HEK293 (cell line): Measurements from ENCODE around the gene FAM234A.

Experiments
- EGR2 ChIP-seq: fragments of 450-650 bp; formaldehyde crosslinking; IDR thresholded peaks from 2 replicates; pipeline ENCODE4 v1.5.1; 2016; ENCODE audit warnings: low read depth, missing biosample characterization, missing genetic modification characterization
- GLIS2 ChIP-seq: fragments of 450-650 bp; formaldehyde crosslinking; IDR thresholded peaks from 2 replicates; pipeline ENCODE4 v1.5.1; 2016; ENCODE audit warnings: missing biosample characterization, missing genetic modification characterization
- HIC1 ChIP-seq: fragments of 450-650 bp; formaldehyde crosslinking; IDR thresholded peaks from 2 replicates; pipeline ENCODE4 v1.5.1; 2016; ENCODE audit warnings: missing biosample characterization, missing genetic modification characterization
- PBX3 ChIP-seq: sonication (generic); formaldehyde crosslinking; IDR thresholded peaks from 2 replicates; pipeline ENCODE4 v1.8.1; 2022; ENCODE audit warnings: mild to moderate bottlenecking, moderate library complexity, missing genetic modification reagents
- SP7 ChIP-seq: fragments of 450-650 bp; formaldehyde crosslinking; IDR thresholded peaks from 2 replicates; pipeline ENCODE4 v1.5.1; 2016; ENCODE audit warnings: missing biosample characterization, missing genetic modification characterization
- ZBTB7A ChIP-seq: fragments of 450-650 bp; formaldehyde crosslinking; IDR thresholded peaks from 2 replicates; pipeline ENCODE4 v1.5.1; 2016; ENCODE audit warnings: low read depth, missing biosample characterization, missing genetic modification characterization
- ZFHX2 ChIP-seq: fragments of 450-650 bp; formaldehyde crosslinking; conservative IDR thresholded peaks from 2 replicates; pipeline ENCODE4 v1.5.1; 2016; ENCODE audit warnings: missing biosample characterization, missing genetic modification characterization
- ZNF132 ChIP-seq: fragments of 450-650 bp; formaldehyde crosslinking; IDR thresholded peaks from 2 replicates; pipeline ENCODE4 v1.5.1; 2017; ENCODE audit warnings: missing biosample characterization, missing genetic modification characterization, borderline replicate concordance
- ZNF2 ChIP-seq: fragments of 450-650 bp; formaldehyde crosslinking; IDR thresholded peaks from 2 replicates; pipeline ENCODE4 v1.5.1; 2016; ENCODE audit warnings: missing biosample characterization, missing genetic modification characterization
- ZNF211 ChIP-seq: fragments of 450-650 bp; formaldehyde crosslinking; IDR thresholded peaks from 2 replicates; pipeline ENCODE4 v1.5.1; 2016; ENCODE audit warnings: low read depth, missing biosample characterization, missing genetic modification characterization
- ZNF23 ChIP-seq: fragments of 450-650 bp; formaldehyde crosslinking; IDR thresholded peaks from 2 replicates; pipeline ENCODE4 v1.5.1; 2016; ENCODE audit warnings: missing biosample characterization, missing genetic modification characterization, borderline replicate concordance
- ZNF24 ChIP-seq: fragments of 450-650 bp; formaldehyde crosslinking; IDR thresholded peaks from 2 replicates; pipeline ENCODE4 v1.5.1; 2016; ENCODE audit warnings: missing biosample characterization, missing genetic modification characterization
- ZNF37A ChIP-seq: fragments of 450-650 bp; IDR thresholded peaks from 2 replicates; pipeline ENCODE4 v1.5.1; 2018; ENCODE audit warnings: missing biosample characterization, missing genetic modification characterization
- ZNF391 ChIP-seq: fragments of 450-650 bp; formaldehyde crosslinking; IDR thresholded peaks from 2 replicates; pipeline ENCODE4 v1.5.1; 2016; ENCODE audit warnings: low read depth, missing biosample characterization, missing genetic modification characterization, borderline replicate concordance
- ZNF544 ChIP-seq: fragments of 450-650 bp; formaldehyde crosslinking; IDR thresholded peaks from 2 replicates; pipeline ENCODE4 v1.5.0; 2017; ENCODE audit warnings: missing biosample characterization, missing genetic modification characterization
- ZNF610 ChIP-seq: fragments of 450-650 bp; formaldehyde crosslinking; IDR thresholded peaks from 2 replicates; pipeline ENCODE4 v1.5.1; 2016; ENCODE audit warnings: missing biosample characterization, missing genetic modification characterization, borderline replicate concordance
- ZNF664 ChIP-seq: fragments of 450-650 bp; formaldehyde crosslinking; IDR thresholded peaks from 2 replicates; pipeline ENCODE4 v1.5.1; 2016; ENCODE audit warnings: missing biosample characterization, missing genetic modification characterization
- ZNF670 ChIP-seq: fragments of 450-650 bp; formaldehyde crosslinking; IDR thresholded peaks from 2 replicates; pipeline ENCODE4 v1.5.1; 2016; ENCODE audit warnings: missing biosample characterization, missing genetic modification characterization, low read depth
- ZNF777 ChIP-seq: fragments of 450-650 bp; formaldehyde crosslinking; IDR thresholded peaks from 2 replicates; pipeline ENCODE4 v1.5.1; 2017; ENCODE audit warnings: missing biosample characterization, missing genetic modification characterization, borderline replicate concordance
- TF ChIP-seq, protein P1 (sequence below): fragments of 450-650 bp; formaldehyde crosslinking; IDR thresholded peaks from 2 replicates; pipeline ENCODE4 v1.5.1; 2016; ENCODE audit warnings: missing biosample characterization, missing genetic modification characterization
- TF ChIP-seq, protein P2 (sequence below): fragments of 450-650 bp; formaldehyde crosslinking; IDR thresholded peaks from 2 replicates; pipeline ENCODE4 v1.5.1; 2016; ENCODE audit warnings: missing biosample characterization, missing genetic modification characterization
- TF ChIP-seq, protein P3 (sequence below): fragments of 450-650 bp; formaldehyde crosslinking; conservative IDR thresholded peaks from 2 replicates; pipeline ENCODE4 v1.5.1; 2016; ENCODE audit warnings: low read depth, missing biosample characterization, missing genetic modification characterization
- TF ChIP-seq, protein P4 (sequence below): fragments of 450-650 bp; formaldehyde crosslinking; IDR thresholded peaks from 2 replicates; pipeline ENCODE4 v1.5.1; 2016; ENCODE audit warnings: missing biosample characterization, missing genetic modification characterization

FAM234A gene

GRCh38 chr16:228852-229730 is 5.5 kb upstream of the FAM234A start, which contains the start of gene LUC7L (continued):
- TF ChIP-seq, protein P1, sequence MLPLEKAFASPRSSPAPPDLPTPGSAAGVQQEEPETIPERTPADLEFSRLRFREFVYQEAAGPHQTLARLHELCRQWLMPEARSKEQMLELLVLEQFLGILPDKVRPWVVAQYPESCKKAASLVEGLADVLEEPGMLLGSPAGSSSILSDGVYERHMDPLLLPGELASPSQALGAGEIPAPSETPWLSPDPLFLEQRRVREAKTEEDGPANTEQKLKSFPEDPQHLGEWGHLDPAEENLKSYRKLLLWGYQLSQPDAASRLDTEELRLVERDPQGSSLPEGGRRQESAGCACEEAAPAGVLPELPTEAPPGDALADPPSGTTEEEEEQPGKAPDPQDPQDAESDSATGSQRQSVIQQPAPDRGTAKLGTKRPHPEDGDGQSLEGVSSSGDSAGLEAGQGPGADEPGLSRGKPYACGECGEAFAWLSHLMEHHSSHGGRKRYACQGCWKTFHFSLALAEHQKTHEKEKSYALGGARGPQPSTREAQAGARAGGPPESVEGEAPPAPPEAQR (tag by site-specific recombination): 0 out of 2 replicates have a peak, but pooled peaks have one; percentile 43
- TF ChIP-seq ZNF664 (tag by site-specific recombination) (no peak), ZNF24 (tag by site-specific recombination) (peak; percentile 69), EGR2 (tag by site-specific recombination) (peak; percentile 77), ZNF391 (peak; percentile 65; the same call in 1 of the 2 replicates), ZNF777 (tag by site-specific recombination) (peak; percentile 78; the same call in 1 of the 2 replicates), ZNF610 (tag by site-specific recombination) (peak; percentile 91; the same call in 1 of the 2 replicates), PBX3 (CRISPR knock-in tag) (peak; percentile 93), ZNF2 (tag by site-specific recombination) (peak; percentile 94), ZBTB7A (peak; percentile 90), ZNF670 (no peak), ZNF132 (tag by site-specific recombination) (no peak), GLIS2 (no peak), SP7 (tag by site-specific recombination) (peak; percentile 80), ZNF544 (tag by site-specific recombination) (no peak), ZNF23 (no peak), ZFHX2 (tag by site-specific recombination) (peak; percentile 89), ZNF211 (tag by site-specific recombination) (no peak), HIC1 (tag by site-specific recombination) (peak; percentile 46; the same call in 1 of the 2 replicates), ZNF37A (tag by site-specific recombination) (no peak; the same call in 1 of the 2 replicates)
- TF ChIP-seq, protein P2, sequence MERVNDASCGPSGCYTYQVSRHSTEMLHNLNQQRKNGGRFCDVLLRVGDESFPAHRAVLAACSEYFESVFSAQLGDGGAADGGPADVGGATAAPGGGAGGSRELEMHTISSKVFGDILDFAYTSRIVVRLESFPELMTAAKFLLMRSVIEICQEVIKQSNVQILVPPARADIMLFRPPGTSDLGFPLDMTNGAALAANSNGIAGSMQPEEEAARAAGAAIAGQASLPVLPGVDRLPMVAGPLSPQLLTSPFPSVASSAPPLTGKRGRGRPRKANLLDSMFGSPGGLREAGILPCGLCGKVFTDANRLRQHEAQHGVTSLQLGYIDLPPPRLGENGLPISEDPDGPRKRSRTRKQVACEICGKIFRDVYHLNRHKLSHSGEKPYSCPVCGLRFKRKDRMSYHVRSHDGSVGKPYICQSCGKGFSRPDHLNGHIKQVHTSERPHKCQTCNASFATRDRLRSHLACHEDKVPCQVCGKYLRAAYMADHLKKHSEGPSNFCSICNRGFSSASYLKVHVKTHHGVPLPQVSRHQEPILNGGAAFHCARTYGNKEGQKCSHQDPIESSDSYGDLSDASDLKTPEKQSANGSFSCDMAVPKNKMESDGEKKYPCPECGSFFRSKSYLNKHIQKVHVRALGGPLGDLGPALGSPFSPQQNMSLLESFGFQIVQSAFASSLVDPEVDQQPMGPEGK (tag by site-specific recombination): peak; percentile 92
- TF ChIP-seq, protein P3, sequence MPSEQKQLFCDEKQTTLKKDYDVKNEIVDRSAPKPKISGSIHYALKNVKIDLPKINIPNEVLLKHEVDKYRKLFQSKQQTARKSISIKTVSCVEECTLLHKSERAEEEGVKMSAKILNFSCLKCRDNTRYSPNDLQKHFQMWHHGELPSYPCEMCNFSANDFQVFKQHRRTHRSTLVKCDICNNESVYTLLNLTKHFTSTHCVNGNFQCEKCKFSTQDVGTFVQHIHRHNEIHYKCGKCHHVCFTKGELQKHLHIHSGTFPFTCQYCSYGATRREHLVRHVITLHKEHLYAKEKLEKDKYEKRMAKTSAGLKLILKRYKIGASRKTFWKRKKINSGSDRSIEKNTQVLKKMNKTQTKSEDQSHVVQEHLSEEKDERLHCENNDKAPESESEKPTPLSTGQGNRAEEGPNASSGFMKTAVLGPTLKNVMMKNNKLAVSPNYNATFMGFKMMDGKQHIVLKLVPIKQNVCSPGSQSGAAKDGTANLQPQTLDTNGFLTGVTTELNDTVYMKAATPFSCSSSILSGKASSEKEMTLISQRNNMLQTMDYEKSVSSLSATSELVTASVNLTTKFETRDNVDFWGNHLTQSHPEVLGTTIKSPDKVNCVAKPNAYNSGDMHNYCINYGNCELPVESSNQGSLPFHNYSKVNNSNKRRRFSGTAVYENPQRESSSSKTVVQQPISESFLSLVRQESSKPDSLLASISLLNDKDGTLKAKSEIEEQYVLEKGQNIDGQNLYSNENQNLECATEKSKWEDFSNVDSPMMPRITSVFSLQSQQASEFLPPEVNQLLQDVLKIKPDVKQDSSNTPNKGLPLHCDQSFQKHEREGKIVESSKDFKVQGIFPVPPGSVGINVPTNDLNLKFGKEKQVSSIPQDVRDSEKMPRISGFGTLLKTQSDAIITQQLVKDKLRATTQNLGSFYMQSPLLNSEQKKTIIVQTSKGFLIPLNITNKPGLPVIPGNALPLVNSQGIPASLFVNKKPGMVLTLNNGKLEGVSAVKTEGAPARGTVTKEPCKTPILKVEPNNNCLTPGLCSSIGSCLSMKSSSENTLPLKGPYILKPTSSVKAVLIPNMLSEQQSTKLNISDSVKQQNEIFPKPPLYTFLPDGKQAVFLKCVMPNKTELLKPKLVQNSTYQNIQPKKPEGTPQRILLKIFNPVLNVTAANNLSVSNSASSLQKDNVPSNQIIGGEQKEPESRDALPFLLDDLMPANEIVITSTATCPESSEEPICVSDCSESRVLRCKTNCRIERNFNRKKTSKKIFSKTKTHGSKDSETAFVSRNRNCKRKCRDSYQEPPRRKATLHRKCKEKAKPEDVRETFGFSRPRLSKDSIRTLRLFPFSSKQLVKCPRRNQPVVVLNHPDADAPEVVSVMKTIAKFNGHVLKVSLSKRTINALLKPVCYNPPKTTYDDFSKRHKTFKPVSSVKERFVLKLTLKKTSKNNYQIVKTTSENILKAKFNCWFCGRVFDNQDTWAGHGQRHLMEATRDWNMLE: peak; percentile 74
- TF ChIP-seq, protein P4, sequence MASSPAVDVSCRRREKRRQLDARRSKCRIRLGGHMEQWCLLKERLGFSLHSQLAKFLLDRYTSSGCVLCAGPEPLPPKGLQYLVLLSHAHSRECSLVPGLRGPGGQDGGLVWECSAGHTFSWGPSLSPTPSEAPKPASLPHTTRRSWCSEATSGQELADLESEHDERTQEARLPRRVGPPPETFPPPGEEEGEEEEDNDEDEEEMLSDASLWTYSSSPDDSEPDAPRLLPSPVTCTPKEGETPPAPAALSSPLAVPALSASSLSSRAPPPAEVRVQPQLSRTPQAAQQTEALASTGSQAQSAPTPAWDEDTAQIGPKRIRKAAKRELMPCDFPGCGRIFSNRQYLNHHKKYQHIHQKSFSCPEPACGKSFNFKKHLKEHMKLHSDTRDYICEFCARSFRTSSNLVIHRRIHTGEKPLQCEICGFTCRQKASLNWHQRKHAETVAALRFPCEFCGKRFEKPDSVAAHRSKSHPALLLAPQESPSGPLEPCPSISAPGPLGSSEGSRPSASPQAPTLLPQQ (tag by site-specific recombination): peak; percentile 92
